ENCODE data around the gene TRAK2.

TRAK2 gene

GRCh38 chr2:201353116-201353515, 98.1 kb downstream of the TRAK2 start:
- no peak for DNase-seq

GRCh38 chr2:201350879-201351278, 100.4 kb downstream of the TRAK2 start:
- no peak for DNase-seq

- no peak for DNase-seq
Observed at GRCh38 chr2:201349601-201350000, 101.7 kb downstream of the TRAK2 start.

GRCh38 chr2:201348758-201349157, 102.5 kb downstream of the TRAK2 start:
- no peak for DNase-seq

DNA sequence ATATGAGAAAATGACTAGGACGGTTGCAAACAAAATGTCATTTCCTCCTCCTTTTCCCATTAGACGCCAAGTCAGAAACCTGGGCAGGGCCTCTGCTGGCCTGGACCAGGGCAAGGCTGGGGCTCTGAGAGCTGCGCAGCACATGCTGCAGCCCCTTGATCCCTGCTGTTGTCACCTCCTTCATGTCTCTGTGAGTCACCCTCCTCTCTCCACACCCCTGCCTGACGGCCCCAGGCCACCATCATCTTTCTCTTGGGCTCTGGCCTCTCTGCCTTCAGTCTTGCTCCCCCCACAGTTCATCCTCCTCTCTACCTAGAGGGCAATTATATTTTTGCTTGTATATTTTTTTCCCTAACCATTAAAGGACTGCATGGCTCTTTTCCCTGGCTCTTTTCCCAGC, 104.1 kb downstream of the TRAK2 start:
- no peak for DNase-seq

GRCh38 chr2:201345625-201346213, 105.5 kb downstream of the TRAK2 start:
- no peak for DNase-seq

GRCh38 chr2:201344663-201345366, 106.4 kb downstream of the TRAK2 start:
- DNase-seq = no peak

GRCh38 chr2:201343559-201343958, 107.7 kb downstream of the TRAK2 start:
- no peak for DNase-seq

DNA sequence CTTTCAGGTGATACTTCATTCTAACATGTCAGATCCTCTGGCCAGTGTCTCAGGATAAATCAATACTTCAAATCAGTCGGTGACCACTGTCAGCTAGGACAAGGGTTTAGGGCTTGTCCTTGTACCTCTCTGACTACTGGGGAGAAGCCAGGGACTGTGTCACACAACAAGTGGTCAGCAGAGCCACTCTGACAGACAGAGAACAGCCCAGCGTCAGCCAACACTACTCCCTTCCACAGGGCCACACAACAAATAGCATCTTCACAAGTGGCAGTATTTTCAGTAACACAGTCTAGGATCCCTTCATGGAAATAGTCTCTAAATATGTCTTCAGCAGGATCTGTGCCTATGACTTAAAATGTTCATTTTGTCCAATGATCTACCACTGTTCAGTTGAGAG, 108.3 kb downstream of the TRAK2 start:
- no peak for DNase-seq

- no peak for DNase-seq
Observed at GRCh38 chr2:201329409-201329808, 121.8 kb downstream of the TRAK2 start.

GRCh38 chr2:201327678-201328077, 123.6 kb downstream of the TRAK2 start:
- no peak for DNase-seq

All from suppressor macrophage (primary cell).